Activated CD4-positive, alpha-beta T cell treated with anti-CD3 and anti-CD28 coated beads, Interleukin-10, Interleukin-2, amounts not matched to agents 100 ng/mL and 50 ng/mL, durations not matched to agents 16 hours and 8 hours (primary cell): ENCODE data around the gene PIN1.
A peak's percentile ranks its signal among the peaks of the same experiment; 100 is the strongest.

ENCODE experiments used
- DNase-seq: peaks from one replicate; pipeline ENCODE4 v3.0.0-alpha.2; 2020

Gene PIN1

GRCh38 chr19:9857076-9857721 lies 22.1 kb downstream of the PIN1 start:
- DNase-seq, result no peak

DNA sequence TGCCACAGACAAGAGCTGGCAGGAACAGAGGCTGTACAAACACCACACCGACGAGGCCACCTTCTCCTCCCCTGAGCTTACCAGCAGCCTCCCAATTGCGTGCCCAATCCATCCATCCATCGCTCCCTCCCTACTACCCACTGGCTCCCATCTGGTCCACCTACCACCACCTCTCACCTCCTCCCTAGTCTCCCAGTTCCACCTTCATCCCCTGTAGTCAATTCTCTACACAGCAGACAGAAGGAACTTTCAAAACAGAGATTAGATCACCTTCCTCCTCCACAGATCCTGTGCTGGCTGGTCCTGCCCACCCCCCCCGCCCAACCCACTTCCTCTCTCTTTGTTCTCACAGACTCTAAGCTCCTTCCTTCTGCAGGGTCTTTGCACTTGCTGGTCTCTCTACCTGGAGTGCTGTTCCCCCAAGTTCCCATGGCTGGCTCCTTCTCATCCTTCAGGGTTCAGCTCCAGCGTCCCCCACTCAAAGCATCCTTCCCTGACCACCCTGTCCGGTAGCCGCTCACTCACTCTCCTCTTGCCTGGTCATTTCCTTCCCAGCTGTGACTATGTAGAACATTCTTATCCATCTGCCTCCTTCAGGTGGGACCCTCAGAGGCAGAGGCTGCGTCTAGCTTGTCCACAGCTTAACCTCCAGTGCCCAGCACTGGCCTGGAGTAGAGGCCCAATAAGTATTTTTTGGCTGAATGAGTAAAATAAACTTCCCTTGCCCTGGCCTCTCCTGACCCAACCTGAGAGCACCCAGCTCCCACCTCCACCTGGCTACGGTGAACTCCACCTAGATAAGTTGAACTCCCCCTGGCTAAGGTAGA lies 23.0 kb downstream of the PIN1 start:
- peak; percentile 38 for DNase-seq

GRCh38 chr19:9858766-9859165 lies 23.6 kb downstream of the PIN1 start:
- DNase-seq, result no peak

- no peak for DNase-seq
These were observed 25.3 kb downstream of the PIN1 start for GRCh38 chr19:9860407-9860806.

DNA sequence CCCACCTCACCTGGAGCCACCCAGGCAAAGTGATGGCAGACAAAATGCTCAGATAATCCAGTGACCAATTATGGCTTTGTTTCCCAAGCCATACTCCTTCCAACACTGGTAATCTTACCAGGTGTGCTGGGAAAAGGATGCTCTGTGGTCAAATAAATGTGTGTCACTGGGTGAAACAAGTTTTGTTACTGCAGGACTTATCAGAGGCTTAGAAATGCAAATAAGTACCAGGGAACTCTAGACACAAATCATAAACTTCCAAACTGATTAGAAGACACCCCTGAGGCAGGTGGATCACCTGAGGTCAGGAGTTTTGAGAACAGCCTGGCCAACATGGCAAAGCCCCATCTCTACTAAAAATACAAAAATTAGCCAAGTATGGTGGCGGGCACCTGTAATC lies 26.4 kb downstream of the PIN1 start:
- no peak for DNase-seq

DNA sequence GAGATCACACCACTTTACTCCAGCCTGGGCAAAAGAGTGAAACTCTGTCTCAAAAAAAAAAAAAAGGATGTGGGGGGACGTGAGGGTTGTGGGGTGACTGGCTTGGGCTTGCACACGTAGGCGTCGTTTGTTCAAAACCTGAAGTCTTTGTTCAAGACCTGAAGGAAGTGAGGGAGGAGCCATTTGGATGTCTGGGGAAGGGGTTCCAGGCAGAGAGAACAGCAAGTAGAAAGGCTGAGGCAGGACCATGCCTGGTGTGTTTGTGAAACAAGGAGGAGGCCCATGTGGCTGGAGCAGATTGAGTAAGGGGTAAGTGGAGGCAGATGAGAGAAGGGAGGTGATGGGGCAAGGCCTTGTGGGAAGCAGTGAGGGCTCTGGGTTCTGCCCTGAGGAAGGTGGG lies 27.8 kb downstream of the PIN1 start:
- no peak for DNase-seq

DNA sequence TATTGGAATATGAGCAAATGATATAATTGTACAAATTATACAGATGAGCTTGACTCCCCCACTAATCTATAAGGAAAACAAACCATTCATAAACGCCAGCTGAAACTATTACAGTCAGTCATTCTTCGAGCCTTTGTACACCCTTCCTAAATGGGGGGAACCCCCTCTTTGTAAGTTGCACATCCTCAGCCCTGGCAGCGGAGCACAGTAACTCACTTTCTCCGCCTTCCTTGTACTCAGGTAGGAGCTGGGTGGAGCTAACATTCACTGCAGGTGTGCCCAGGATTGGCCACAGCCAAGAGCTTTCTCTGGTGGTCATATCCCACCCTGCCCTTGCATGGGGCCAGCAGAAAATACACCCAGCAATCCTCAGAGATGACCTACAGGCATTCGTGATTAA lies 28.6 kb downstream of the PIN1 start:
- no peak for DNase-seq

- DNase-seq, result peak; percentile 34
These were observed 30.8 kb downstream of the PIN1 start for GRCh38 chr19:9865732-9866501.

- no peak for DNase-seq
These were observed 34.0 kb downstream of the PIN1 start for GRCh38 chr19:9868983-9869617.

GRCh38 chr19:9871626-9872338 lies 36.7 kb downstream of the PIN1 start:
- no peak for DNase-seq

DNA sequence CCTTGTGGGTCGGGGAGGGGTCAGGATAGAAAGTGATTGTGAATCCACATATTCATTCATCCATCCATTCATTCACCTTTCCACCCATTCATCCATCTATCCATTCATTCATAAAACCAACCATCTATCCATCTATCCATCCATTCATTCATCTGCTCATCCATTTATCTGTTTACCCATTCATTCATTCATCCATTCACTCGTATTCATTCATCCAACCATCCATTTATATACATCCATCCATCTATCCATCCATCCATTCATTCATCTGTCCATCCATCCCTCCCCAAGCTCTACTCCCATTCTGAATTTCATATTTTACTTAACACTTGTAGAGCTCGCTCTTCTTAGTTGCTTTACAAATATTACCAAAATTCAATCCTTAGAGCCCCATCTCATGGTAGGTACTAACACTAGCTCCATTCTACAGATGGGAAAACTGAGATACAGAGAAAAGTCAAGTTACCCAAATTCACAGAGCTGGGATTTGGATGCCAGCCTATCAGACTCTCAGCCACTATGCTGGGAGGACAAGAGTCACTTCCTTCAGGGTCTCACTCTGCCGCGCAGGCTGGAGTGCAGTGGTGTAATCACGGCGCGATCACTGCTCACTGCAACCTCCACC lies 37.6 kb downstream of the PIN1 start:
- no peak for DNase-seq

- no peak for DNase-seq
These were observed 40.0 kb downstream of the PIN1 start for GRCh38 chr19:9875031-9875627.

- no peak for DNase-seq
These were observed 40.7 kb downstream of the PIN1 start for GRCh38 chr19:9875796-9876195.

GRCh38 chr19:9877780-9878510 lies 42.8 kb downstream of the PIN1 start:
- DNase-seq, result no peak

- DNase-seq, result no peak
These were observed 43.5 kb downstream of the PIN1 start for GRCh38 chr19:9878511-9879196.

GRCh38 chr19:9881720-9882119 lies 46.6 kb downstream of the PIN1 start:
- DNase-seq, result no peak

GRCh38 chr19:9883231-9883758 lies 48.2 kb downstream of the PIN1 start:
- DNase-seq, result no peak

- no peak for DNase-seq
These were observed 48.6 kb downstream of the PIN1 start for GRCh38 chr19:9883764-9884163.

DNA sequence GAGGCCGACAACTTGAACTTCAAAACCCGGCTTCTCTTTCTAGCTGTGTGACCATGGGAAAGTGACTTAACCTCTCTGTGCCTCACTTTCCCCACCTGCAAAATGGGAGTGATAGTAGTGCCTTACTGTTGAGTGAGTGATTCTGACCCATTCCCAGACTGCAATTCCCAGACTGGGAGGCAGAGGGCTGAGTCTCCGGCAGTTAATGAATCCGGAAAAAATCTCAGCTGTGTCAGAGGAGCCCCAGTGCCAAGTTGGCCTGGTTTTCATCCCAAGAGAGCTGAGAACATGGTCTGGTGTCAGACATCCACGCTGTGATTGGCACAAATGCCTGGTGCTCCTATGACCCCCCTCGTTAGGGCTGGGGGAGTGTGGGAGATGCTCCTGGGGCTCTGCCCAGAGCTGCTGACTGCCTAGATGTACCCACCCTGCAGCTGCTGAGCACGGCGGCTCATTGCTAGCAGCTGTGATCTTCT lies 50.0 kb downstream of the PIN1 start:
- no peak for DNase-seq
